Measurements from ENCODE around the gene TJP1.

The TJP1 gene

GRCh38 chr15:29724026-29724425 is 98.2 kb downstream of the TJP1 start:
- DNase-seq (ENCODE audit: low read depth): no peak
- H3K36me3 ChIP-seq (ENCODE audit: control insufficient read depth, insufficient read depth, low read length, severe bottlenecking): peaks cover 96% of the 10 kb centered on the region
- no peaks in the 10 kb centered on the region for H3K4me1 ChIP-seq (ENCODE audit: control insufficient read depth, insufficient read depth, low read length)
- H3K4me3 ChIP-seq (ENCODE audit: low read length): no peak overlapping the region
- peaks cover 11% of the 10 kb centered on the region for H3K9me3 ChIP-seq (ENCODE audit: control insufficient read depth, low read length)
- no peak overlapping the region for H3K9ac ChIP-seq (ENCODE audit: low read length)
- H3K27me3 ChIP-seq (replicated peaks; ENCODE audit: control insufficient read depth, insufficient read depth, low read length): no peaks in the 10 kb centered on the region

DNA sequence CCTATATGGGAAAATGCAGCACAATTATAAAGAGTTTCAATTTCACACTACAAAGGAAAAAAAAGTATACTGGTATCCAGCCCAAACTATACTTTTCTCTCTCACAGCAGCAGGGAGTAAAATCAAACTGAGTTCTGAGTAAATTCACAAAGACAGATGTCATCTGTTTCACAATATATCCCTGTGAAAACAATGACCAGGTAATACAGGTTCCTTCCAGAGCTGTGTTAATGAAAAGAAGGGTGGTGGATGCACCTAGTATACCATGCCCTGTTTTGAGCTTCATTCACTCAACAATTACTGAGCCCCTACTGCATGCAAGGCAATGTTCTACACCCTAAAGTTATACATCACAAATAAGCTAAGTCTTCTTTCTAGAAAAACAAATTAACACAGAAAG is 108.5 kb downstream of the TJP1 start:
- Histone ChIP-seq H3K4me1 (ENCODE audit: control insufficient read depth, insufficient read depth, low read length) (no peaks in the 10 kb centered on the region), H3K4me3 (ENCODE audit: low read length) (no peak overlapping the region), H3K36me3 (ENCODE audit: control insufficient read depth, insufficient read depth, low read length, severe bottlenecking) (peaks cover 85% of the 10 kb centered on the region), H3K9me3 (ENCODE audit: control insufficient read depth, low read length) (no peaks in the 10 kb centered on the region), H3K27me3 (replicated peaks; ENCODE audit: control insufficient read depth, insufficient read depth, low read length) (no peaks in the 10 kb centered on the region), H3K9ac (ENCODE audit: low read length) (no peak overlapping the region)
- DNase-seq (ENCODE audit: low read depth): no peak

- Histone ChIP-seq H3K36me3 (ENCODE audit: control insufficient read depth, insufficient read depth, low read length, severe bottlenecking) (peaks cover 85% of the 10 kb centered on the region), H3K4me1 (ENCODE audit: control insufficient read depth, insufficient read depth, low read length) (no peaks in the 10 kb centered on the region), H3K9me3 (ENCODE audit: control insufficient read depth, low read length) (no peaks in the 10 kb centered on the region), H3K4me3 (ENCODE audit: low read length) (no peak overlapping the region), H3K9ac (ENCODE audit: low read length) (no peak overlapping the region), H3K27me3 (replicated peaks; ENCODE audit: control insufficient read depth, insufficient read depth, low read length) (no peaks in the 10 kb centered on the region)
- DNase-seq (ENCODE audit: low read depth): no peak
These were observed 110.0 kb downstream of the TJP1 start for GRCh38 chr15:29712149-29712885.

DNA sequence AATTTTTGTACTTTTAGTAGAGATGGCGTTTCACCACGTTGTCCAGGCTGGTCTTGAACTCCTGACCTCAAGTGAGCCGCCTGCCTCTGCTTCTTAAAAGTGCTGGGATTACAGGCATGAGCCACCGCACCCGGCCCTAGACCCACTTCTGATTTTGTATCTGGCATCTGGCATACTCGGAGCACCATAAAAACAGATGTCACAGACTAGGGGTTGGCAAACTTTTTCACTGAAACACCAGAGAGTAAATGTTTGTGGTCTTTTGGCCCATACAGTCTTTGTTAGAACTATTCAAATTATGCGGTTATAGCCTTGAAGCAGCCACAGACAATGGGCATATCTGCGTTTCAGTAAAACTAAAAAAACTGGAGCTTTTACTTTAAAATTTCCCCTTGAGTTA is 110.7 kb downstream of the TJP1 start:
- Histone ChIP-seq H3K9ac (ENCODE audit: low read length) (no peak overlapping the region), H3K27me3 (replicated peaks; ENCODE audit: control insufficient read depth, insufficient read depth, low read length) (no peaks in the 10 kb centered on the region), H3K4me3 (ENCODE audit: low read length) (no peak overlapping the region), H3K9me3 (ENCODE audit: control insufficient read depth, low read length) (no peaks in the 10 kb centered on the region), H3K4me1 (ENCODE audit: control insufficient read depth, insufficient read depth, low read length) (no peaks in the 10 kb centered on the region), H3K36me3 (ENCODE audit: control insufficient read depth, insufficient read depth, low read length, severe bottlenecking) (peaks cover 85% of the 10 kb centered on the region)
- no peak for DNase-seq (ENCODE audit: low read depth)

DNA sequence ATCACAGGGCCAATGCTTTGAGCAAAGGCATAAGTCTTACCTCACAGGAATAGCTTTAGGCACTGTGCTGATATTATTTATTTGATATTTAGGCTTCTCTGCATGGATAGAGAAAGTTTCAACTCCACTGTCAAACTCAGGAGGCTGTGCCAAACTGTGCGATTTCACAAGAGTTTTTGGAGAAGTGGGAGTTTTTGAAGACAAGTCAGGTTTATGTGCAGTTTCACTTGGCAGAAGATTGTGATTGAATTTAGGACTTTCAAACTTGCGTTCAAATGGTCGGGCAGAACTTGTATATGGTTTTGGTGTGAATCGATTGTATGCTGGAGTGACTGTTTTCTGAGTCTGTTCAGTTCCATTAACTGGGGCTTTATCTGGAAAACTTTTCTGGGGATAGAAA is 113.7 kb downstream of the TJP1 start:
- Histone ChIP-seq H3K4me1 (ENCODE audit: control insufficient read depth, insufficient read depth, low read length) (no peaks in the 10 kb centered on the region), H3K9ac (ENCODE audit: low read length) (no peak overlapping the region), H3K4me3 (ENCODE audit: low read length) (no peak overlapping the region), H3K27me3 (replicated peaks; ENCODE audit: control insufficient read depth, insufficient read depth, low read length) (no peaks in the 10 kb centered on the region), H3K36me3 (ENCODE audit: control insufficient read depth, insufficient read depth, low read length, severe bottlenecking) (peaks cover 87% of the 10 kb centered on the region), H3K9me3 (ENCODE audit: control insufficient read depth, low read length) (no peaks in the 10 kb centered on the region)
- peak; percentile 24 for DNase-seq (ENCODE audit: low read depth)

DNA sequence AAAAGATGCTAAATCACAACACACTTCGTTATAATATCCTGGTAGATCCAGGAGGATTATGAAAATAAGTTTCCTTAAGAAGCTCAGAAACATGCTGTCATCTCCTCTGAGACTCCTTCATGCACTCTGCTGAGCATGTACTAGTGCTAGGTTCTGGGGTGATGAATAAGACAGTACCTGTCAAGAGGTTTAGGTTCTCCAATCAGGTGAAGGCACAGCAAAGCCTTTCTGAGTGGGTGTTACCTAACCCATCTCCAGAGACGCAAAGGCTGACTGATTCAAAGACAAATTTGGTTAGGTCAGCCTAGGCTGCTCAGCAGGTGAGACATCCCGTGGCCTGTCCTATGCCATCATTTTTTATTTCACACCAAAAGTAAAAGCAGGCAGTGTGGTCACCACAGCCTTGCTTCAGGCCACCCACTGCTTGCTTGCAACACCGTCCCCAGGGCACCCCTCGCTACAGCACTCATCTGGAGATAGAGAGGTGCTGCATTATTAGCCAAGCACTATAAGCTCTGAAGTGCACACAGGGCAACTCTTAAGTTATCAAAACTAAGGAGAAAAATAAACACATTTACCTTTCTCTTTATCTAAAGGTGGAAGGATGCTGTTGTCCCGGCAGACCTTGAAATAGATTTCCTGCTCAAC is 117.2 kb downstream of the TJP1 start:
- Histone ChIP-seq H3K9me3 (ENCODE audit: control insufficient read depth, low read length) (no peaks in the 10 kb centered on the region), H3K36me3 (ENCODE audit: control insufficient read depth, insufficient read depth, low read length, severe bottlenecking) (peaks cover 88% of the 10 kb centered on the region), H3K4me1 (ENCODE audit: control insufficient read depth, insufficient read depth, low read length) (no peaks in the 10 kb centered on the region), H3K27me3 (replicated peaks; ENCODE audit: control insufficient read depth, insufficient read depth, low read length) (no peaks in the 10 kb centered on the region), H3K4me3 (ENCODE audit: low read length) (no peak overlapping the region), H3K9ac (ENCODE audit: low read length) (no peak overlapping the region)
- no peak for DNase-seq (ENCODE audit: low read depth)

DNA sequence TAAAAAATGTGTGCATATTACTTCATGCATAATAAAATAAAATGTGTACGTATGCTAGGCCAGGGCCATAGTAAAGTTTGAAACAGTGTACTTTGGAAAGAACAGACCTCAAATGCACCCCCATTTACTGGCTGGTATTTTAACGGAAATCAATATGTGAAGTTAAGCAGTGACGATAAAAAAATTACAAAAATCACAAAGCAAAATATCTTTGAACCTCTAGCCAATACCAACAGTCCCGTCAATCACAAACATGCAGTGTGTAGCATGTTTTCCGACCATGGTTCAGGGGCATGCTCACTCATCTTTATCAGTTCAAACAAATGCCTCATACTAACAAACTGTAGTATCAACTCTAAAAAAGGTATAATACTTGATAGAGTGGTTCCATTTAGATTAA is 121.1 kb downstream of the TJP1 start:
- Histone ChIP-seq H3K9me3 (ENCODE audit: control insufficient read depth, low read length) (no peaks in the 10 kb centered on the region), H3K27me3 (replicated peaks; ENCODE audit: control insufficient read depth, insufficient read depth, low read length) (no peaks in the 10 kb centered on the region), H3K4me1 (ENCODE audit: control insufficient read depth, insufficient read depth, low read length) (no peaks in the 10 kb centered on the region), H3K36me3 (ENCODE audit: control insufficient read depth, insufficient read depth, low read length, severe bottlenecking) (peaks cover 69% of the 10 kb centered on the region), H3K9ac (ENCODE audit: low read length) (no peak overlapping the region), H3K4me3 (ENCODE audit: low read length) (no peak overlapping the region)
- DNase-seq (ENCODE audit: low read depth): no peak

- H3K9ac ChIP-seq (ENCODE audit: low read length): no peak overlapping the region
- H3K9me3 ChIP-seq (ENCODE audit: control insufficient read depth, low read length): no peaks in the 10 kb centered on the region
- peaks cover 63% of the 10 kb centered on the region for H3K36me3 ChIP-seq (ENCODE audit: control insufficient read depth, insufficient read depth, low read length, severe bottlenecking)
- no peak overlapping the region for H3K4me3 ChIP-seq (ENCODE audit: low read length)
- no peak for DNase-seq (ENCODE audit: low read depth)
- H3K27me3 ChIP-seq (replicated peaks; ENCODE audit: control insufficient read depth, insufficient read depth, low read length): no peaks in the 10 kb centered on the region
- H3K4me1 ChIP-seq (ENCODE audit: control insufficient read depth, insufficient read depth, low read length): no peaks in the 10 kb centered on the region
These were observed 122.0 kb downstream of the TJP1 start for GRCh38 chr15:29700296-29700695.

DNA sequence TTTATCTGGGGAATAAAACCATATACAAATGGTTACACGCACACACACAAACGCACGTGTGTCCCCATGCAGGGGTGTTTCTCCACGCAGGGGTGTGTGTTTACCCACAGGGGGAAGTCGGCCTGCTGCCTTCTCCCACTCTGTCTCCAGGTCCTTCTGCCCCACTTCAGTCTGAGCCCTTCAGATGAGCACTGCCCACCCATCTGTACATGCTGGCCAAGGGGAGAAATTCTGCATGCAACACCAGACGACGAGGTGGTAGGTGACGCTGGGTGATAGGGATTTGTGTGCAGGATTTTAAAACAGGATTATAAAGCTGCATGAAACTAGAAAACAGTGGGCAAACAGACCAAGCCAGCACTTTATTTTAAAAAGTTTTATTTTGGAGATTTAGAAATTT is 122.5 kb downstream of the TJP1 start:
- H3K27me3 ChIP-seq (replicated peaks; ENCODE audit: control insufficient read depth, insufficient read depth, low read length): no peaks in the 10 kb centered on the region

DNA sequence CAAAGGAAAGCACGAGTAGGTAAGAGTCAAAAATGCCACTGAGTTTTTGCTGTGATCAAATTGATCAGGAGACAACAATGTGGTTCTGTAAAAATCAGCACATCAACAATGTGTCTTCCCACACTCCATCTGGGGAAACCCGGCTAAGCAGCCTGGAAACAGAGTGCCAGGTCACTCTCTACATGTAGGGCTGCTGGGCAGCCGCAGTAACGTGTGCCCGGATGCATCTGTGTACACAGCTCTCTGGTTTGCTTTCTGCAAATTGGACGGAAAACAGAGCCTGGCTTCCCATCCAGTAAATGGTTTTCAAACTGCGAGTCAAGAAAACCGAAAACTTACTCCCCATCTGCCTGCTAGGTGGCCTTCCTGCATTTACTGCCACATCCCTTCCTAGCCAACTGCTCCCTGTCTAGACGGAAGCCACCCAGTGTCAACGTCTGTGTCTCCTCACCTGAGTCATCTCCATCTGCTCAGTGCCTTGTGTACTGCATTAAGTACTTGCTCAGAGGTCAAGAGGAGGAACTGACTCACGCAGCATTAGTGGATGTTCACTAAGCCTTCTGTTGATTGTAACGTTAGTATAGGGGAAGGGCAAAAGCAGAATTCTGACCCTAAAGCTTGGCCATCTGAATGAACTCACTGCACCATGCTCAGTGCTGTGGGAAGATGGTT is 124.1 kb downstream of the TJP1 start:
- Histone ChIP-seq H3K9ac (ENCODE audit: low read length) (no peak overlapping the region), H3K9me3 (ENCODE audit: control insufficient read depth, low read length) (no peaks in the 10 kb centered on the region), H3K4me1 (ENCODE audit: control insufficient read depth, insufficient read depth, low read length) (peaks cover under 1% of the 10 kb centered on the region), H3K27me3 (replicated peaks; ENCODE audit: control insufficient read depth, insufficient read depth, low read length) (no peaks in the 10 kb centered on the region), H3K36me3 (ENCODE audit: control insufficient read depth, insufficient read depth, low read length, severe bottlenecking) (peaks cover 47% of the 10 kb centered on the region), H3K4me3 (ENCODE audit: low read length) (no peak overlapping the region)
- peak; percentile 15 for DNase-seq (ENCODE audit: low read depth)

More for the DNA sequence above, 122.5 kb downstream of the TJP1 start:
- no peaks in the 10 kb centered on the region for H3K9me3 ChIP-seq (ENCODE audit: control insufficient read depth, low read length)
- no peaks in the 10 kb centered on the region for H3K4me1 ChIP-seq (ENCODE audit: control insufficient read depth, insufficient read depth, low read length)
- H3K36me3 ChIP-seq (ENCODE audit: control insufficient read depth, insufficient read depth, low read length, severe bottlenecking): peaks cover 58% of the 10 kb centered on the region
- H3K9ac ChIP-seq (ENCODE audit: low read length): no peak overlapping the region
- no peak for DNase-seq (ENCODE audit: low read depth)
- H3K4me3 ChIP-seq (ENCODE audit: low read length): no peak overlapping the region

- H3K27me3 ChIP-seq (replicated peaks; ENCODE audit: control insufficient read depth, insufficient read depth, low read length): no peaks in the 10 kb centered on the region
- no peak for DNase-seq (ENCODE audit: low read depth)
- no peak overlapping the region for H3K4me3 ChIP-seq (ENCODE audit: low read length)
- peaks cover 36% of the 10 kb centered on the region for H3K36me3 ChIP-seq (ENCODE audit: control insufficient read depth, insufficient read depth, low read length, severe bottlenecking)
- peaks cover 9% of the 10 kb centered on the region for H3K4me1 ChIP-seq (ENCODE audit: control insufficient read depth, insufficient read depth, low read length)
- no peak overlapping the region for H3K9ac ChIP-seq (ENCODE audit: low read length)
- H3K9me3 ChIP-seq (ENCODE audit: control insufficient read depth, low read length): no peaks in the 10 kb centered on the region
These were observed 125.1 kb downstream of the TJP1 start for GRCh38 chr15:29696950-29697738.
